Gastrocnemius medialis (tissue), 4 donors: ENCODE data around the gene SDHAF3.

Experiments used
- CTCF ChIP-seq, 5 experiments: fragments of 450-650 bp in 3 of 5; fragments of 200-600 bp in 2 of 5; sonication (generic) in 2 of 5; IDR thresholded peaks in 4 of 5; conservative IDR thresholded peaks in 1 of 5; 1 replicate in 4 of 5; 2 replicates in 1 of 5; pipeline ENCODE4 v1.5.1; 2016 to 2019; ENCODE audit warnings: antibody characterized with exemption in 5 of 5, mild to moderate bottlenecking in 3 of 5, moderate library complexity in 3 of 5
- POLR2A ChIP-seq, 2 donors: fragments of 450-650 bp; IDR thresholded peaks; one replicate each; pipeline ENCODE4 v1.6.1; 2017; ENCODE audit warnings: antibody characterized with exemption in 2 of 2, mild to moderate bottlenecking in 2 of 2, moderate library complexity in 2 of 2

GRCh38 chr7:97119747-97120146 lies 2.2 kb downstream of the SDHAF3 start:
- TF ChIP-seq CTCF (IDR thresholded peaks at IDR 0.05 in 4 of 5, conservative IDR thresholded peaks at IDR 0.05 in 1 of 5) (no peak), POLR2A (IDR thresholded peaks at IDR 0.05) (no peak)
